AG09319 (cell line): ENCODE measurements around the gene WDR62.

ENCODE experiments used
- DNase-seq: peaks from one replicate; pipeline ENCODE4 v3.0.0-alpha.2; 2010; ENCODE audit warnings: low read depth; ENCODE audit errors: extremely low read depth
- TF ChIP-seq, protein P1 (sequence below): IDR thresholded peaks from 2 replicates; pipeline ENCODE4 v1.5.1; 2011; ENCODE audit warnings: low read depth, mild to moderate bottlenecking, inconsistent platforms, low read length, moderate library complexity

The WDR62 gene

DNA sequence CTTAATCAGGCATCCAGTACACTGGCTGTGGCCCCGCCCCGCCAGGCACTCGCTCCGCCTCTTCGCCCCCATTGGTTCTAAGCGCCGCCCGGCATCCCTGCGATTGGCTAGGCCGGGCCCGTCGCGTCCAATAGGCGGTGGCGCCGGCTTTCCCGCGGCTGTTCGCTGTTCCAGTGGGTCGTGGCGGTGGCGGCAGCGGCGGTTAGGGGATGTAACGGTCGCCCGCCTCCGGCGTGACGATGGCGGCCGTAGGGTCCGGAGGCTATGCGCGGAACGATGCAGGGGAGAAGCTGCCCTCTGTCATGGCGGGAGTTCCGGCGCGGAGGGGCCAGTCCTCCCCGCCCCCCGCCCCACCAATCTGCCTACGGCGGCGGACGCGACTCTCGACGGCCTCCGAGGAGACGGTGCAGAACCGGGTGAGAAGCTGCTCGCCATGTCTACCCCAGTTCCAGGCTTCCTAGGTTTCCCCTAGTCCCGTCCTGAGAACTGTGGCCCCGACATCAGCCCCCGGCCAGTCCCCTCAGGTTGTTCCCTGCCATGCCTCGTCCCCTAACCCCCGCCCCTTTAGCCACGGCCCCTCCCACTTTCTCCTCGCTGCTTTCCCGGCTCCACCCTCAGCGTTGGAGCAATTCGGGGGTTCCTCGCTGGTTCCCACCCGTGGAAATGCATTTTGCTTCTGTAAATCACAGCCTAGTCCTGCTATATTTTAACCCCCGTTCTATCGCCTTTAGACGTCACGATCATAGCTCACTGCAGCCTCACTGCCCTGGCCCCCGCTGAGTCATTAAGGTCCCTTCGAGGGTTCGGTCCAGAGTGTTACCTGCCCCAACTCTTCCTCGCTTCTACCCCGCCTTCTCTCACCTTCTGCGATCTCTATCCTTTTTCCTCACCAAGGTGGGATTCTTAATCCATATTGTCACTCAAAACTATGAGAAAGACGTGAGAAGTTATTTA is at the start of gene WDR62:
WDR62 (plus strand) TSS at position 165 of the 954 bp plus-strand sequence; CDS start at position 240, 75 bp downstream.
- TF ChIP-seq, protein P1, sequence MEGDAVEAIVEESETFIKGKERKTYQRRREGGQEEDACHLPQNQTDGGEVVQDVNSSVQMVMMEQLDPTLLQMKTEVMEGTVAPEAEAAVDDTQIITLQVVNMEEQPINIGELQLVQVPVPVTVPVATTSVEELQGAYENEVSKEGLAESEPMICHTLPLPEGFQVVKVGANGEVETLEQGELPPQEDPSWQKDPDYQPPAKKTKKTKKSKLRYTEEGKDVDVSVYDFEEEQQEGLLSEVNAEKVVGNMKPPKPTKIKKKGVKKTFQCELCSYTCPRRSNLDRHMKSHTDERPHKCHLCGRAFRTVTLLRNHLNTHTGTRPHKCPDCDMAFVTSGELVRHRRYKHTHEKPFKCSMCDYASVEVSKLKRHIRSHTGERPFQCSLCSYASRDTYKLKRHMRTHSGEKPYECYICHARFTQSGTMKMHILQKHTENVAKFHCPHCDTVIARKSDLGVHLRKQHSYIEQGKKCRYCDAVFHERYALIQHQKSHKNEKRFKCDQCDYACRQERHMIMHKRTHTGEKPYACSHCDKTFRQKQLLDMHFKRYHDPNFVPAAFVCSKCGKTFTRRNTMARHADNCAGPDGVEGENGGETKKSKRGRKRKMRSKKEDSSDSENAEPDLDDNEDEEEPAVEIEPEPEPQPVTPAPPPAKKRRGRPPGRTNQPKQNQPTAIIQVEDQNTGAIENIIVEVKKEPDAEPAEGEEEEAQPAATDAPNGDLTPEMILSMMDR: no peak
- no peak for DNase-seq

DNA sequence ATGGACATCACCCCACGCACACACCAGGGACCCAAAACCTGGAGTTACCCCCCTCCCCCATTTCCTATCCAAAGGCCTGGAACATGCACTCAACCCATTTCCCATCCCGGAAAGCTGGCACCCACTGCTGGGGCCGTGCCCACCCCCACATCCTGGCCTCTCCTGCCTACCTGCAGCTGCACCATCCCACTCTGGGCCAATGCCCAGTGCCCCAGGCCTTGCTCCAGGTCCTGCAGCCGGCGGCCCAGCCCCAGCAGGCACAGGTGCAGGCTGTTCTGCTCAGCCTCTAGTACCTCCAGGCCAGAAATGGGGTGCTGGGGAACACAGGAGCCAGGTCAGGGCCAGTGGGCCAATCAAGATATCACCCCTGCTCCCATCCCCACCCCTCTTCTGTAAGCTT is 47.7 kb upstream of the WDR62 start:
- TF ChIP-seq, protein P1: no peak
- DNase-seq: no peak

GRCh38 chr19:36008336-36008978 is 46.2 kb upstream of the WDR62 start, which contains the start of gene SYNE4:
SYNE4 (minus strand) TSS chr19:36008813; CDS start chr19:36008681, 132 bp downstream.
- TF ChIP-seq, protein P1: no peak
- DNase-seq: no peak

DNA sequence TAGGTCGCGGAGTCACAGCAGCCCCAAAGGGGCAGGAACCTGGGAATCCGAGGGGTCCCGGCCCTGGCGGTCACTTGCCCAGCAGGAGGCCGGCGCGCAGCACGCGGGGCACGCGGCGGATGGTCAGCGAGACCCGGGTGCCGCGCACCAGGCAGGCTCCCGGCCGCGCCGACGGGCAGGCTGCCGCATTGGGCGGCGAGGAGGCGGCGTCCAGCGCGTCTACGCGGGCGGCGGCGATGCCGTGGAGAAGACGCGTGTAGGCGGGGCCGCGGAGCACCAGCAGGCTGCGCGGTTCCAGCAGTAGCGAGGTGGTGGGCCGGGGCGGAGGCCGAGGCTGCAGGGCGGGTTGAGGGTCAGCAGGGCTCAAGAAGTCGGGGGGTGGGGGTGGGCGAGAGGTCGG is 45.5 kb upstream of the WDR62 start:
- TF ChIP-seq, protein P1: no peak
- no peak for DNase-seq

DNA sequence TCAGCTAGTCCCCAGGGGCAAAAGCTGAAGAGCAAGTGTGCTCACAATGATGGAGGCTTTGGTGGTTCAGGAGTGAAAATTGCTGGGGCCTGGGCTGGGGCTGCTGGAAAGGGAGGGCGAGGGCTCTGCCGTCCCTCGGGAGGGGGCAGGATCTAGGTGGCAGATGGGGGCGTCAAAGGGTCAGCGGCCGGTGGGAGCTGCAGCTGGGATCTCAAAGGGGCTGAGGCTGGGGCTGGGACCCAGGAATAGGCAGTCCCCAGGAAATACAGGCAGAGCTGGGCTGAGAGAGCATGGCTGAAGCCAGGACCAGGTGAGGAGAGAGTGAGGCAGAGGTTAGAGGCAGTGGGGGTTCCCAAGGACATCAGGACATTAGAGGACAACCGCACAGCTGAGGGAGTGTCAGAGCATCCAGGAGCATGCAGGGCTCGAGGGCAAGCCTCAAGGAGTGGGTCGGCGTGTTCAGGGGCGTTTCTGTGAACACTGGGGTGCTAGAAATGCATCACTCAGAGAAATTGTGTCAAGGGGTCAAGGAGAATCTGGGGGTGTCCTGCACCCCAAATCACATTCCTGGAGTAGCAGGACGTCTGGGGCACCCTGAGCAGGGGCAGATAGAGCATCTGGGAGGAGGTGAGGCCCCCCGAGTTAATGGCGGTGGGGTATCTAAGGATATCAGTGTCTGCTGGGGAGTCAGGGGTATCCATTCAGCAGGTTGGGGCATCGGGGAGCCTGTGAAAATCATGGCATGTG is 44.9 kb upstream of the WDR62 start:
- DNase-seq: no peak
- TF ChIP-seq, protein P1: no peak

DNA sequence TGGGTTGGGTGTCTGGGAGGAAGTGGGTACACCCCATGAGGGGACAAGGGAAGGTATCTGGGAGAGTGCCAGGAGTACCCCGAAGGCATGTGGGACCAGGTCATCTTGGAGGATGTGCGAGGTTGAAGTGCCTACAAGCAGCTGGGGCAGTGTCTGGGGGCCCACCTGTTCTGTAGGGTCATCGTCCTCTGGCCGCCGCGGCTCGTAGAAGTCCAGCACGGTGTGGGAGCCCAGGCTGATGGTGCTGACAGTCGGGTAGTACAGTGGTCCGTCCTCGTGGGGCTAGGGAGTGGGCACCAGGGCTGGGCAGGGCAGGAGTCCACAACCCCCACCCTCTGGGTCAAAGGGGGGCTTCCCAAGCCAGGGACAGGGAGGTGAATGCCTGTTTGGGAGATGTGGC is 44.3 kb upstream of the WDR62 start:
- TF ChIP-seq, protein P1: no peak
- no peak for DNase-seq
